ENCODE data around the gene CORO1A.
A peak's percentile ranks its signal among the peaks of the same experiment; 100 is the strongest.
"Not testable (repeated sequence)": the region's sequence is repeated elsewhere in the genome, so short reads cannot be mapped to it uniquely, and the experiment has no call there.

Gene CORO1A

DNA sequence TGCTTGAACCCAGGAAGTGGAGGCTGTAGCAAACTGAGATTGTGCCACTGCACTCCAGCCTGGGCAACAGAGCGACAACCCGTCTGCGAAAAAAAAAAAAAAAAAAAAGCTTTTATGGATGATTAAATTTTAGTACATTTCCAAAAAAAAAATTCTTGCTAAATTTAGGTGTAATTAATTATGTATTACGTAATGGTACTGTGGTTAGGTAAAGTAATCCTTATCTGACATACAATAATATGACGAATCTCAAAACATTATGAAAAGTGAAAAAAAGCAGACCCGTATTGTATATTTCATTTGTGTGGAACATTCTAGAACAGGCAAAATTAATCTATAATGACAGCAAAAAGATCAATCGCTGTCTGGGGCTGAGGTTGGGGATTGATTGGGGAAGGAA lies 10.3 kb upstream of the CORO1A start:
- DNase-seq, result no peak

DNA sequence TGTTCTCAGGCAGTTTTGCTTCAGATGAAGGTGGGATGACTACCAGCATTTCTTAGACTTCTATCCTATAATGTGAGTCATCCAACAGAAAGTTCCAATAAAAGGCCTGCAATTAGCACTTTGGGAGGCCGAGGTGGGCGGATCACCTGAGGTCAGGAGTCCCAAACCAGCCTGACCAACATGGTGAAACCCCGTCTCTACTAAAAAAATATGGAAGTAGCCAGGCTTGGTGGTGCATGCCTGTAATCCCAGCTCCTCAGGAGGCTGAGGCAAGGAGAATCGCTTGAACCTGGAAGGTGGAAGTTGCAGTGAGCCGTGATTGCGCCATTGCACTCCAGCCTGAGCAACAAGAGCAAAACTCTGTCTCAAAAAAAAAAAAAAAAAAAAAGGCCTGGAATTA lies 6.5 kb upstream of the CORO1A start:
- not testable (repeated sequence) for DNase-seq

DNA sequence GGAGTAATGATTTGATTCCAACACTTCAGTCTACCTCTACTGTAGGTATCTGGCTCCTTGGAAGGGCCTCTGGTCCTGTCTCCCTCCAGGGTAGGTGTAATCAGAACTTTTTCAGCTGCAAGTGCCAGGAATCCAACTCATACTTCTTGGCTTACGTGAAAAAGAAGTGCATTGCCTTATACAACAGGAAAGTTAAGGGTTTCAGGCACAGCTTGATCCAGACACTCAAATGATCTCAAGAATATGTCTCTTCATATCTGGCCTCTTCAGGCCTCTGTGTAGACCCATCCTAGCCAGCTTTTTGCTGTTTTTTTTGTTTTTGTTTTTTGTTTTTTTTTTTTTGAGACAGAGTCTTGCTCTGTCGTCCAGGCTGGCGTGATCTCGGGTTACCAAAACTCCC lies 4.2 kb upstream of the CORO1A start:
- DNase-seq, result no peak

DNA sequence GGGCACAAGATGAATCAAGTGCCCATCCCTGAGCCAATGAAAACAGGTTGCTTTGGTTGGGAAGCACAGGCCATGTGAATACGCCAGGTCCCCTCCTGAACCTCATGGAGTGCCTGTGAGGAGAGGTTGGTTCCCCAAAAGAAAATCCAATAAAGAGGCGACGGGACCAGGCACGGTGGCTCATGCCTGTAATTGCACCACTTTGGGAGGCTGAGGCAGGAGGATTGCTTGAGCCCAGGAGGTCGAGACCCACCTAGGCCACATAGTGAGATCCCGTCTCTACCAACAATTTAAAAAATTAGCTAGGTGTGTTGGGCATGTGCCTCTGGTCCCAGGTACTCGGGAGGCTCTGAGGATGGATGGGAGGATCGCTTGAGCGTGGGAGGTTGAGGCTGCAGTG lies 3.5 kb upstream of the CORO1A start:
- no peak for DNase-seq

DNA sequence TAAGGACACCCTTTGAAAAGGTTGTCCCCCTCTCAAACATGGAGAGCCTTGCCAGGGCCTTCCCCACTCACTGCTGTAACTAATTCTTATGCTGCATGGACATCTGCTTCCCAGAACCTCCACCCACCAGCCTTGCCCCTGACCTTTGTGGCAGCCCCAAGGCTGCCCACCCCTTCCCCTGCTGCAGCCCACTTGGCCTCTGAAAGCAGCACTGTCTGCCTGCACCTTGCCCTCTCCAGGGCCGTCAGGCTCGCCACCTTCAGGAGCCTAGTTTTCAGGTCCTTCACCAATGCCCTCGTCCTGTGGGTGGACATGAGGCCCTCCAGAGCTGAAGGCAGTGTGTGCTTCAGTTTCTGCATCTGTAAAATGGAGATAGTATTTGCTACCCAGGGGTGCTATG lies 2.7 kb upstream of the CORO1A start:
- DNase-seq, result no peak

DNA sequence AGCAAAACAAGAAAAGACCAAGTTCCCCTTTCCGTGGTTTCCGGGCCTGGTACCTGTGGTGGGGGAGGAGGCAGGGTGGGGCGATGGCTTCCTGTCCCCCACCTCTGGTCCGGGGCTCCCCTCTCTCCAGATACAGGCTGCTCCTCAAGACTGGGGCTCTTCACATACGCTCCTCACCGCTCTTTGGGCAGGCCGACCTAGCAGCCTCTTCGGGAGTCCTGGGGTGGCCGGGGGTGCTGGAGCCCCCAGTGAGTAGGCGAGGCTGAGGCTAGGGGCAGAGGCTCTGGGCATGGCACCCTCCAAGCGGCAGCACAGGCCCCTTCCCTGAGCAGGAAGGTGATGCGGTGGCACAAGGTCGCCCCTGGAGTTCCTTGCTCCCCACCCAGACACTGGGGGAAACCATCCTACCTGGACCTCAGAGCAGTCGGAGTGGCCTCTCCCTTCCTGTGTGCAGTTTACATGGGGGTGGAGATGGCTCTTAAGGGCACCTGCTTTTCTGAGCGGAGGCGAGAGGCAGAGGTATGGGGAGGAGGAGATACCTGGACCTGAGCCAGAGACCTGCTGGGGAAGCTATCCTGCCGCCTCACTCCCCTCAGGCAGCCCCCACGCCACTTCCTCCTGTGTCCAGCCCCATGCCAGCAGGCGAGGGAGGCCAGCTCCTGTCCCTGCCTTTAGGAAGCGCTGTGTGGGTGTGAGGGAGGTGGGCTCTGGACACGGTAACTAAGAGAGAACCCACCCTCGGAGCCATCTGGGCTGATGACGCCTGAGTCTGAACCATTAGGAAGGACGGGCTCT lies 891 bp downstream of the CORO1A start:
- peak; percentile 89 for DNase-seq

DNA sequence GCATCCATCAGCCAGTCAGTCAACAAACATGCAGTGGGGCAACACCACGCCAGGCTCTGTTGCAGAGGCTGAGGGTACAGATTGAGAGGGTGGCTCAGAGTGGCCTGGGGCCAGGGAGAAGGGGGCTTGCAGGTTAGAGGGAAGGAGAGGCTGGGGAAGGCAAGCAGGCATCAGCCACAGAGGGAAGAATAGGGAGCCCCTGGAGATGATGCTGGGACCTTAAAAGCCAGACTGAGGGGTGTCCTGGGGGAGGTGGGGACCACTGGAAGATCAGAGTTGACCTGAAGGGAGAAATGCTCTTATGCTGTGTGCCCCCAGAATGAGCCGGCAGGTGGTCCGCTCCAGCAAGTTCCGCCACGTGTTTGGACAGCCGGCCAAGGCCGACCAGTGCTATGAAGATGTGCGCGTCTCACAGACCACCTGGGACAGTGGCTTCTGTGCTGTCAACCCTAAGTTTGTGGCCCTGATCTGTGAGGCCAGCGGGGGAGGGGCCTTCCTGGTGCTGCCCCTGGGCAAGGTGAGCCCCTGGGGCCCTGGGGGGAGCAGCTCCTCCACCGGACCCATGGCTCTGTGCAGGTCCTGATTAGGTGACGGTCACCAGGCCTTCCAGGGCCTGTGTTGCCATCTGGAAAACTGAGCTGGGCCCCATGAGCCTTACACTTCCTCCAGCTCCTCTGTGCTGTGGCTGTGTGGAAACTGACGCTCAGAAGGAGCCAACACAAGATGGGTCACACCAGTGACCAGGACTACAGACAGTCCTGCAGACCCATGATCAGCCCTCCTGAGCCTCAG lies 1.7 kb downstream of the CORO1A start:
- DNase-seq, result no peak

DNA sequence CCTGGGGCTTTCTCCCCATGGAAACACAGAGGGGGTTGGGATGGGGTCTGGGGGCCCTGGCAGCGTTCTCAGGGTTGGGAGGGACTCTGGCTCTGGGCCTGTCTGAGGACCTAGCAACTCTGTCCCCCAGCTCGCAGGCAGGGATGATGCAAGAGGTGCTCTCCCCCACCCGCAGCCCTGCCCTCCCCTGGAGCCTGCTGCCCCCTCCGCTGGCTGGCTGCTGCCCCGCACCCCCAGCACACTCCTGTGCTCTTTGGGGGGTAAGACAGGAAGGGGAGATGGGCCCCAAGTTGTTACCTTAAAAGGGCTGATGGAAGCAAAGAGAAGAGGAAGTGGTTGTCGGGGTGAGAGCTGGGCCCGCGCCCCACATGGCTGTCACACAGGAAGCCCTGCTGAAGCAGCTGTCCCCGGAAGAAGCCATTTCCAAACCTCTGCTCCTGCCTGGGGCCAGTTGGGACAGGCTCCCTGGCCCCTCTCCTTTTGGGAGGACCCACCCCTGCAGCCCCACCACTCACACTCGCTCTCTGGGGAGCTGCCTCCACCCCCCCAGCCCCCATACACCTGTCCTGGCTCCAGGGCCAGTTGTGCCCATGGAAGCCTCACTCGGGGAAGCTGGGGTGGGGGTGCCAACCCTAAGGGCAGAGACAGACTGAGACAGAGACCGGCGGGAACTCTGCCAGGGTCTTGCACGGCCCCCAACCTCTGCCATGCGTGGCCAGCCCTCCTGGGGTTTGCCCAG lies 2.5 kb downstream of the CORO1A start:
- peak; percentile 91 for DNase-seq

DNA sequence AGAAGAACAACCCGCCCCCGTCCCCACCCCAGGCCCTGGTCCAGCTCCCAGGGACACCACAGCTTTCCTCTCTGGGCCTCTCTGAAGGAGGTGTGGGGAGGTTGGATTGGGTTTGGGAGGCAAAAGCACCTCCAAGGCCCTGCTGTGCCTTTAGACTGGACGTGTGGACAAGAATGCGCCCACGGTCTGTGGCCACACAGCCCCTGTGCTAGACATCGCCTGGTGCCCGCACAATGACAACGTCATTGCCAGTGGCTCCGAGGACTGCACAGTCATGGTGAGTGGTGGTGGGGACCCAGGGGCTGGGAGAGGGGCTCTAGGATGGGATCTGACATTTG lies 3.0 kb downstream of the CORO1A start:
- no peak for DNase-seq

DNA sequence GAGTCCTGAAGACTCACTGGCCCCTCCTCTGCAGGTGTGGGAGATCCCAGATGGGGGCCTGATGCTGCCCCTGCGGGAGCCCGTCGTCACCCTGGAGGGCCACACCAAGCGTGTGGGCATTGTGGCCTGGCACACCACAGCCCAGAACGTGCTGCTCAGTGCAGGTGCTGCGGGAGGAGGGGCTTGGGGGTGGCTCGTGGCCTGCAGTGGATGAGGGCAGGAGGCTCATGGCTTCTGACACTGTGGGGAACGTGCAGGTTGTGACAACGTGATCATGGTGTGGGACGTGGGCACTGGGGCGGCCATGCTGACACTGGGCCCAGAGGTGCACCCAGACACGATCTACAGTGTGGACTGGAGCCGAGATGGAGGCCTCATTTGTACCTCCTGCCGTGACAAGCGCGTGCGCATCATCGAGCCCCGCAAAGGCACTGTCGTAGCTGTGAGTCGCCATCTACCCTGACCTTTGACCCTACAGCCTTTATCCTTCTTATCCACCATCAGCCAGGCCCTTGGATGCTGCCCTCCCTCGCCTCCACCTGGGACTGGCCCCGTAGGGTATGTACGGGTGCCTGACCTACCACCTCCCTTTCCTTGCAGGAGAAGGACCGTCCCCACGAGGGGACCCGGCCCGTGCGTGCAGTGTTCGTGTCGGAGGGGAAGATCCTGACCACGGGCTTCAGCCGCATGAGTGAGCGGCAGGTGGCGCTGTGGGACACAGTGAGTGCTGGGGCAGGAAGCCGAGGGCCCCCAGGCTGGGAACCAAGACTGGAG lies 3.6 kb downstream of the CORO1A start:
- DNase-seq, result peak; percentile 94

DNA sequence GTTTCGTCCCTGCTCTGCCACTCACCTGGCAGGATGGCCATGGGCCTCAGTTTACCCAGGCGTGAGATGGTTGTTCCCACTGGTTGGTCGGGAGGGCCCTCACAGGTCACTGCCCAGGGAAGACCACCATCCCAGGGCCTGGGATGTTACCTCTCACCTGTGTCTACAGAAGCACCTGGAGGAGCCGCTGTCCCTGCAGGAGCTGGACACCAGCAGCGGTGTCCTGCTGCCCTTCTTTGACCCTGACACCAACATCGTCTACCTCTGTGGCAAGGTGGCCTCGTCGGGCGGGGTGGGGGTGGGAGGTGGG lies 4.1 kb downstream of the CORO1A start:
- no peak for DNase-seq

DNA sequence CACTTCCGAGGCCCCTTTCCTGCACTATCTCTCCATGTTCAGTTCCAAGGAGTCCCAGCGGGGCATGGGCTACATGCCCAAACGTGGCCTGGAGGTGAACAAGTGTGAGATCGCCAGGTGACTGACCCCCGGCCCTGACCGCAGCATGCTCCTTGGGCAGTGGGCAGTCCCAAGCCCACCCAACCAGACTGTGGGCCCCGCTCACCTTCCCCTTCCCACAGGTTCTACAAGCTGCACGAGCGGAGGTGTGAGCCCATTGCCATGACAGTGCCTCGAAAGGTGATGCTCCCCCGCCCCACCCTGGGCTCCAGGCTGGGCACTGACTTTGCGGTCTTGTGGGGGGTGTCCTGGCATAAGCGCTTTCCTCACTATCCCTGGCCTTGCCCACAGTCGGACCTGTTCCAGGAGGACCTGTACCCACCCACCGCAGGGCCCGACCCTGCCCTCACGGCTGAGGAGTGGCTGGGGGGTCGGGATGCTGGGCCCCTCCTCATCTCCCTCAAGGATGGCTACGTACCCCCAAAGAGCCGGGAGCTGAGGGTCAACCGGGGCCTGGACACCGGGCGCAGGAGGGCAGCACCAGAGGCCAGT lies 4.7 kb downstream of the CORO1A start:
- DNase-seq, result peak; percentile 11

DNA sequence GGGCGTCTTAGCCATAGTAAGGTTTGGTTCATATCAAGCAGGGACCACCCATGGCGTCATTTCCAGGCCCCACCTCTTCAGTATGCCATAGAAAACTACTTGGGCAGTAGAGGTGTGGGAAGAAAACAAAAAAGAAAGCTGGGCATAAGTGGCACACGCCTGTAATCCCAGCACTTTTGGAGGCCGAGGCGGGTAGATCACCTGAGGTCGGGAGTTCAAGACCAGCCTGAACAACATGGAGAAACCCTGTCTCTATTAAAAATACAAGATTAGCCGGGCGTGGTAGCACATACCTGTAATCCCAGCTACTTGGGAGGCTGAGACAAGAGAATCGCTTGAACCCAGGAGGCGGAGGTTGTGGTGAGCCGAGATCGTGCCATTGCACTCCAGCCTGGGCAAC lies 7.8 kb downstream of the CORO1A start:
- not testable (repeated sequence) for DNase-seq

DNA sequence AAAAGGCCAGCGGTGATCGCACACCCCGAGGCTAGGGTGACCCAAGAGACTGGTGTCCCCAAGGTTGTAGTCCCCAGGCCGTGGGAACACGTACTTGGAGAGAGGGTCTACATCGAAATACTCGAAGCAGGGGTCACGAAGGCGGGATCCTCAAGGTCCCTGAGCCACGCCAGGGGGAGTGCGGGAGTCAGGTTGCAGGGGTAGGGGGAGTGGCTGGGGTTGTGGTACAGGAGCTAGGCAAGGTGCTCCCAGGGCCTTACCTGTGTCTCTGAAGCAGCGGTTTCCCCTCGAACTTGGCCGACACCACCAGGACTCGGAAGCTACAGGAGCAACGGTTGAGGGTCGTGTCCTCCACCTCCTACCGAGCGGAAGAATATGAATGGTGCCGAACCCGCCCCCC lies 9.7 kb downstream of the CORO1A start:
- not testable (repeated sequence) for DNase-seq

DNA sequence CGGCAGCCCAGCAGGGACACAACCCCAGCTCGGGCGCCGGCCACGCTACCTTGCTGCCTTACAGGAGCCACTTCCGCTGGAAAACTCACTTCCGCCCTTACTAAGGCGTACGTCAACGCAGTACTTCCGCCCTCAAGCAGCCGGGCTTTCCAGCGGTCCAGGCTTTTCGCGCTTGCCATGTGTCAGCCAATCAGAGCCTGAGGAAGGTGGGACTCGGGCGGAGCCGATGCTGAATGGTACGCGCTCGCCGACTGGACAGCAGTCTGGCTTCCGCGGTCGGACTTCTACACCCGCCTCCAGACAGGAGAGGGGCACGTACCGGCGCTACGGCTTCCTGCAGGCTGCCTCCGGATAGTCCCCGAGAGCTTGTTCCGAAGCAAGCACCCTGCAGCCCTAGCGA lies 10.2 kb downstream of the CORO1A start, which contains the start of the genes BOLA2B and SLX1A:
Gene BOLA2B (minus strand): TSS at position 52 of the 400 bp plus-strand sequence. CDS start 71 bp downstream, outside the sequence.
Gene SLX1A (plus strand): TSS at position 261 of the 400 bp plus-strand sequence. CDS start 210 bp downstream, outside the sequence.
- not testable (repeated sequence) for DNase-seq

DNA sequence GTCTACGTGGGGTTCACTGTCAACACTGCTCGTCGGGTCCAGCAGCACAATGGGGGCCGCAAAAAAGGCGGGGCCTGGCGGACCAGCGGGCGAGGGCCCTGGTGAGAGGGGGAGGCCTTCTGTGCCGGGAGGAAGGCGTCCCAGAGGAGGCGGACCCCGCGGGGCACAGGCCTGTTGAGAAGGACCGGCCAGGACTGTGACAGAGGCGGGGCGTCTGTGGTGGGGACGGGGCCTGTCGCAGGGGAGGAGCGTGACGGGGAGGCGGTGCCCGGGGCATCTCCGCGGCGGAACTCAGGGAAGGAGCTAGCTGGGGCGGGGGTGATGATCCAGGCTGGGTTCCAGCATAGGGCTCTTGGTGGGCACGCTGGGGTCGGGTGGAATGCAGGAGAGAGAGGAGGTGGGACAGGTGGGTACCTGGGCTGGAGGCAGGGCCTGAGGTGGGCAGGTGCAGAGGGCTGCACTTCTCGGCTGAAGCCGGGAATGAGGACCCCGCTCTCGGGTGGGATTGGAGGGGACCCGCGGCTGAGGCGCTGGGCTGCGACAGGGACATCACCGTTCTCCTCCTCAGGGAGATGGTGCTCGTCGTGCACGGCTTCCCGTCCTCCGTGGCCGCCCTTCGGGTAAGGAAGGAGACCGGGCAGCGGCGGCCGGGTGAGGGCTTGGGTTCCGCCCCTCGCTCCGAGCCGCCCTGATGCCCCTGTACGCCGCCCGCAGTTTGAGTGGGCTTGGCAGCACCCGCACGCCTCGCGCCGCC lies 10.9 kb downstream of the CORO1A start:
- not testable (repeated sequence) for DNase-seq

DNA sequence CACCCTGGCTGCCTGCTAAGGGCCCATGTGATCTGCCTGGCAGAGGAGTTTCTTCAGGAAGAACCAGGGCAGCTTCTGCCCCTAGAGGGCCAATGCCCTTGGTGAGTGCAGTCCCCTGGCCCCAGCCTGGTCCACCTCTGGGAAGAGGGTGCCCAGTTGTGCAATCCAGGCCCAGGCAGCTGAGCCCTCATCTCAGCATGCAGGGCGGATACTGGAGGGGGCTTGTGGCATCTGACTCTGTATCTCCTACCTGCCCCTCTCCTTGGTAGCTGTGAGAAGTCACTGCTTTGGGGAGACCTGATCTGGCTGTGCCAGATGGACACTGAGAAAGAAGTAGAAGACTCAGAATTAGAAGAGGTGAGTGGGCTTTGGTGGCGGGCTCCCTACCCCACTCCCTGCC lies 13.6 kb downstream of the CORO1A start:
- DNase-seq, result not testable (repeated sequence)

DNA sequence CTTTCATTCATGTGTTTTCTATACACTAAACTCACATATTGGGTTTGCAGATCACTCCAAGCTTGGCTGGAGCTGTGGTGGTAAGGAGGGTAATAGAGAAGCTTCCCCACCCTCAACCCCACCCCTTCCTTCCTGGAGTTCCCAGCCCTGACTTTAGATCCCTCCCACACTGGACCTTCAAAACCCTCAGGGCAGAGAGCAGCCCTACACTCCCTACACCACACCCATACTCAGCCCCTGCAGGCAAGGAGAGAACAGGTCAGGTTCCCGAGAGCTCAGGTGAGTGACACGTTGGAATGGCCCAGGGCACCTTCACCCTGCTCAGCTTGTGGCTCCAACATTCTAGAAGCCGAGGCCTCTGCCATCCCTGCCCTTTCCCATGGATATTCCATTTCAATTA lies 15.6 kb downstream of the CORO1A start, which contains the start of gene SULT1A3:
Gene SULT1A3 (plus strand): TSS at position 207 of the 400 bp plus-strand sequence. CDS start 1,474 bp downstream, outside the sequence.
- not testable (repeated sequence) for DNase-seq

DNA sequence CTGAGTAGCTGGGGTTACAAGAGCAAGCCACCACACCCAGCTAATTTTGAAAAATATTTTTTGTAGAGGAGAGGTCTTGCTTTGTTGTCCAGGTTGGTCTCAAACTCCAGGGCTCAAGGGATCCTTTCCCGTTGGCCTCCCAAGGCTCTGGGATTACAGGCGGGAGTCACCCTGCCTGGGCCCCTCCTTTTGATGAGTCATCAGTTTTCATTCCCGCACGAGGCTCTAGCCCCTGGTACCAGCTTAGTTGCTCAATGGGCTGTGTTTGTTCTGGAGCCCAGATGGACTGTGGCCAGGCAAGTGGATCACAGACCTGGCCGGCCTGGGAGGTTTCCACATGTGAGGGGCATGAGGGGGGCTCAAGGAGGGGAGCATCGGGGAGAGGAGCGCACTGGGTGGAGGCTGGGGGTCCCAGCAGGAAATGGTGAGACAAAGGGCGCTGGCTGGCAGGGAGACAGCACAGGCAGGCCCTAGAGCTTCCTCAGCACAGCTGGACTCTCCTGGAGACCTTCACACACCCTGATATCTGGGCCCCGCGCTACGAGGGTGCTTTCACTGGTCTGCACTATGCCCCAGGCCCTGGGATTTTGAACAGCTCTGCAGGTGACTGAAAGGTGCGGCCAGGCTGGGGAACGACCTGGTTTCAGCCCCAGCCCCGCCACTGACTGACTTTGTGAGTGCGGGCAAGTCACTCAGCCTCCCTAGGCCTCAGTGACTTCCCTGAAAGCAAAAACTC lies 16.4 kb downstream of the CORO1A start:
- not testable (repeated sequence) for DNase-seq

DNA sequence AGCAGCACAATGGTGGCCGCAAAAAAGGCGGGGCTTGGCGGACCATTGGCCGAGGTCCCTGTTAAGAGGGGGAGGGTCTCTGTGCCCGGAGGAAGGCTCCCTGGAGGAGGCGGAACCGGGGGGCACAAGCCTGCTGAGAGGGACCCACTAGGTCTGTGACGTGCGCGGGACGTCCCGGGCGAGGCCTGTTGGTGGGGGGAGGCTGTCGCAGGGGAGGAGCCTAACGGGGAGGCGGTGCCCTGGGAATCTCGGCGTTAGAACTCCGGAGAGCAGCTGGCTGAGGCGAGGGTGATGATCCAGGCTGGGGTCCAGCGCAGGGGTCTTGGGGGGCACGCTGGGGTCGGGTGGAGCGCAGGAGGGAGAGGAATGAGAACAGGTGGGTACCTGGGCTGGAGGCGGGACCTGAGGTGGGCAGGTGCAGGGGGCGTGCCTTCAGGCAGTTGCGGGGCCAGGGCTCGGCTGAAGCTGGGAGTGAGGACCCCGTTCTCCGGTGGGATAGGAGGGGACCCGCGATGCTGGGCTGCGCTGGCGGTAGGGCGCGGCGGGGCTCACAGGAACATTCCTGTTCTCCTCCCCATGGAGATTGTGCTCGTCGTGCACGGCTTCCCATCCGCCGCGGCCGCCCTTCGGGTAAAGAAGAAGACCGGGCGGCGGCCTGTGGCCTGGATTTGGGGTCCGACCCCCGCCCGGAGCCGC lies 22.3 kb downstream of the CORO1A start:
- not testable (repeated sequence) for DNase-seq
